HepG2 (cell line): ENCODE data around the gene MICAL3. TPM values are rescaled to one million over a fixed set of nuclear protein-coding genes. Genes with fewer than 3 reads are reported as not detected.

Experiments used
- CBX1 ChIP-seq: IDR thresholded peaks from one replicate; pipeline ENCODE4 v1.6.1; 2016; ENCODE audit warnings: antibody characterized with exemption, low read depth
- DRAP1 ChIP-seq: IDR thresholded peaks from 2 replicates; pipeline ENCODE4 v1.6.1; 2016; ENCODE audit warnings: missing genetic modification reagents, missing compliant biosample characterization
- E2F5 ChIP-seq: sonication (generic); formaldehyde crosslinking; conservative IDR thresholded peaks from 2 replicates; pipeline ENCODE4 v1.4.0; 2020; ENCODE audit warnings: missing genetic modification reagents
- ISL2 ChIP-seq: sonication (generic); formaldehyde crosslinking; IDR thresholded peaks from 2 replicates; pipeline ENCODE4 v1.5.0; 2020; ENCODE audit warnings: missing genetic modification reagents
- KLF6 ChIP-seq: IDR thresholded peaks from 2 replicates; pipeline ENCODE4 v1.8.0; 2016; ENCODE audit warnings: missing biosample characterization, missing genetic modification reagents
- NCOA1 ChIP-seq: sonication (generic); formaldehyde crosslinking; IDR thresholded peaks from 2 replicates; pipeline ENCODE4 v1.9.0; 2021; ENCODE audit warnings: missing genetic modification reagents
- NR2F2 ChIP-seq: IDR thresholded peaks from 2 replicates; pipeline ENCODE4 v1.6.1; 2012; ENCODE audit warnings: low read depth, inconsistent platforms, borderline replicate concordance
- SP5 ChIP-seq: IDR thresholded peaks from 2 replicates; pipeline ENCODE4 v1.6.1; 2016; ENCODE audit warnings: low read depth, borderline replicate concordance
- SSRP1 ChIP-seq: IDR thresholded peaks from 2 replicates; pipeline ENCODE4 v1.6.1; 2016; ENCODE audit warnings: control low read depth
- SUZ12 ChIP-seq: fragments of 150-350 bp; IDR thresholded peaks from 2 replicates; pipeline ENCODE4 v1.6.1; 2014; ENCODE audit warnings: low read depth, low read length
- USF2 ChIP-seq, 2 experiments: sonication (generic) in 1 of 2; formaldehyde crosslinking in 1 of 2; IDR thresholded peaks; 2 replicates each; pipeline versions ENCODE4 v1.5.1 to v1.6.1; 2011 to 2020; ENCODE audit warnings: borderline replicate concordance in 1 of 2, low read depth in 1 of 2, low read length in 1 of 2, mild to moderate bottlenecking in 1 of 2, missing genetic modification reagents in 1 of 2, moderate library complexity in 1 of 2
- ZEB1 ChIP-seq: IDR thresholded peaks from 2 replicates; pipeline ENCODE4 v1.6.1; 2012; ENCODE audit warnings: mild to moderate bottlenecking, low read depth, inconsistent platforms; ENCODE audit not compliant: insufficient replicate concordance
- ZFP37 ChIP-seq: sonication (generic); formaldehyde crosslinking; IDR thresholded peaks from 2 replicates; pipeline ENCODE4 v1.4.0; 2020; ENCODE audit warnings: missing genetic modification reagents, borderline replicate concordance
- ZGPAT ChIP-seq: IDR thresholded peaks from 2 replicates; pipeline ENCODE4 v1.6.1; 2016; ENCODE audit warnings: mild to moderate bottlenecking
- ZKSCAN8 ChIP-seq: IDR thresholded peaks from 2 replicates; pipeline ENCODE4 v1.6.1; 2016; ENCODE audit warnings: borderline replicate concordance, missing genetic modification reagents, missing compliant biosample characterization
- ZNF18 ChIP-seq: sonication (generic); formaldehyde crosslinking; IDR thresholded peaks from 2 replicates; pipeline ENCODE4 v1.8.0; 2022; ENCODE audit warnings: mild to moderate bottlenecking, missing genetic modification reagents; ENCODE audit not compliant: insufficient replicate concordance
- ZNF326 ChIP-seq: sonication (generic); formaldehyde crosslinking; IDR thresholded peaks from 2 replicates; pipeline ENCODE4 v1.4.0; 2020; ENCODE audit warnings: missing genetic modification reagents, borderline replicate concordance
- ZNF430 ChIP-seq: sonication (generic); formaldehyde crosslinking; IDR thresholded peaks from 2 replicates; pipeline ENCODE4 v1.9.0; 2021; ENCODE audit warnings: mild to moderate bottlenecking, missing genetic modification reagents
- ZNF513 ChIP-seq: sonication (generic); formaldehyde crosslinking; conservative IDR thresholded peaks from 2 replicates; pipeline ENCODE4 v1.5.0; 2020; ENCODE audit warnings: missing genetic modification reagents
- ZNF543 ChIP-seq: sonication (generic); formaldehyde crosslinking; IDR thresholded peaks from 2 replicates; pipeline ENCODE4 v1.4.0; 2020; ENCODE audit warnings: mild to moderate bottlenecking, missing genetic modification reagents
- ZNF558 ChIP-seq: sonication (generic); formaldehyde crosslinking; IDR thresholded peaks from 2 replicates; pipeline ENCODE4 v1.9.0; 2022; ENCODE audit warnings: mild to moderate bottlenecking, missing genetic modification reagents, borderline replicate concordance
- ZNF775 ChIP-seq: sonication (generic); formaldehyde crosslinking; IDR thresholded peaks from 2 replicates; pipeline ENCODE4 v1.4.0; 2020; ENCODE audit warnings: missing genetic modification reagents, mild to moderate bottlenecking, moderate library complexity, borderline replicate concordance
- polyA plus RNA-seq, 8 experiments: library from polyadenylated mRNA; depleted of rRNA in 3 of 8; stranded (reverse) in 7 of 8; unstranded in 1 of 8; fragments of >200 nt; fragmentation: Illumina TruSeq in 4 of 8; extraction: Trizol in 4 of 8; gene quantifications; 2 replicates each; pipeline versions ENCODE4 v1.2.1 to v1.2.3, GENCODE V29; 2011 to 2016; ENCODE audit warnings: low read depth in 4 of 8, missing spikeins in 1 of 8, mixed read lengths in 1 of 8; ENCODE audit not compliant: insufficient read depth in 1 of 8
- total RNA-seq, 5 experiments: library from RNA; depleted of rRNA; stranded (reverse); fragments of >200 nt; fragmentation: Illumina TruSeq; extraction: Trizol; gene quantifications; 2 replicates each; pipeline ENCODE4 v1.2.3, GENCODE V29; 2016; ENCODE audit warnings: low read depth in 1 of 5

MICAL3 gene
- total and polyA plus RNA-seq, 2 of the 13 experiments (the other 11 are each of a cell fraction or from before 2014, with no cell fraction given): 5.3 to 12.5 TPM

- TF ChIP-seq ZEB1 (no peak), SUZ12 (no peak), SSRP1 (CRISPR knock-in tag) (no peak), ZNF558 (no peak), E2F5 (CRISPR knock-in tag) (no peak), ZFP37 (CRISPR knock-in tag) (no peak), ZNF326 (no peak), ZNF775 (CRISPR knock-in tag) (no peak), ZKSCAN8 (CRISPR knock-in tag) (no peak), NR2F2 (peak; percentile 24; the same call in 1 of the 2 replicates), CBX1 (peak; percentile 66), USF2 (IDR thresholded peaks at IDR 0.05; ENCODE audit: low read depth, low read length) (peak; percentile 9; the same call in 1 of the 2 replicates), USF2 (CRISPR knock-in tag; IDR thresholded peaks at IDR 0.05; ENCODE audit: borderline replicate concordance) (peak; percentile 69; the same call in 1 of the 2 replicates), ZNF543 (no peak), KLF6 (CRISPR knock-in tag) (no peak), ZNF430 (CRISPR knock-in tag) (peak; percentile 77; the same call in 1 of the 2 replicates), ZNF18 (CRISPR knock-in tag) (no peak), ISL2 (CRISPR knock-in tag) (no peak), SP5 (CRISPR knock-in tag) (peak; percentile 75), ZNF513 (CRISPR knock-in tag) (no peak), DRAP1 (CRISPR knock-in tag) (no peak), NCOA1 (0 out of 2 replicates have a peak, but pooled peaks have one; percentile 16), ZGPAT (peak; percentile 55; the same call in 1 of the 2 replicates)
Observed at GRCh38 chr22:17786435-17787161, 237.8 kb downstream of the MICAL3 start (continued).
